Activated CD4-positive, alpha-beta T cell treated with anti-CD3 and anti-CD28 coated beads, Interleukin-2, amount 50 U/mL, for 1 hour (primary cell): ENCODE data around the gene KIF6.

Experiments
- DNase-seq: peaks from one replicate; pipeline ENCODE4 v3.0.0-alpha.2; 2020

KIF6 gene

DNA sequence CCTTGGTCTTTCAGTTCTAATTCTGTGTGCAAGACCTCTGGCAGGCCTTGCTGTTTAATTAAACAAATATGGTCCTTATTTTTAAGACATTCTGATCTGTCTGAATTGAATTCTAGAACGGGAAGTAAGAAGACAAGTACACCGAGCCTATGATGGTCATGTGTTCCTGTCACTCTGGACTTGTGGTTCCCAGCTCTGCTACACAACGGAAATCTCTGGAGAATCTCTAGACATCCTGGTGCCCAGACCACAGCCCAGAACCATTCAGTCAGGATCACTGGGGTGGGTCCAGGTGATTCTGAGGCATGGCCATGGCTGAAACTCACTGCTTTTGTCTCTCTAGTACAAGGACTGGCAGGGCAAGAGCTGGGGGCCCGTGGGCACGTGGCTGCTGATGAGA, 386.8 kb downstream of the KIF6 start:
- no peak for DNase-seq

DNA sequence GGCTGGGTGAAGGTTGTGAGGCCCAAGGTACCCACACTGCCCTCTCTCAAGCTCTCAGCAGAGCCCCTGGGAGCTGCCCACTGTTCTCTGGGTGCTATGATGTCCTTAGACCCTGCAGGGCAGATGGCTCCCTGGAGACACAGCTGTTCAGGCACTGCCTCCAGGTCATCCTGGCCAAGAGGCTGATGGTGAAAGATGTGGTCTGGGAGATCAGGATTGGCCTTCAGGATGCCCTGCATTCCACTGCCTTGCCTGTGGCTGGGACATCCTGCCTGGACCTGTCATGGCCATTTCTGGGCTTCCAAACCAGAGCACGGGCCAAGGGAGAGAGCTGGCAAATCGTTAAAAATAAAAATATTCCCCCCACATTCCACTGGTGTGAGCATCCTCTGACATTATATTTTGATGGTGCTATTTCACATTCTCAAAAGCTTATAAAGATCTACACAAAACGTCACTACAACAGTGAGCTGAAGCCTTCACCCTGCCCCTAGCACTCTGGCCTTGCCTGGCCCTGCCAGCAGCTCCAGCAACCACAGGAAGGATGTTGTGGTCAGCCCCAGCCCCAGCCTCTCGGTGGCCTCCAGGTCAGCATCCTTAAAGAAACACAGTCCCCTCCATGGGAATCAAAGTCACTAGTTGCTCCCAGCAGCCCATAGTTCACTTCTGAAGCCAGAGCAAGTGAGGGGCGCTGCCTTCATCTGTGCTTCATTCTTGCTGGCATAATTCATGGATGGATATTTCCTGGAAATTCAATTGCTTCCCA, 389.2 kb downstream of the KIF6 start:
- DNase-seq: no peak

DNA sequence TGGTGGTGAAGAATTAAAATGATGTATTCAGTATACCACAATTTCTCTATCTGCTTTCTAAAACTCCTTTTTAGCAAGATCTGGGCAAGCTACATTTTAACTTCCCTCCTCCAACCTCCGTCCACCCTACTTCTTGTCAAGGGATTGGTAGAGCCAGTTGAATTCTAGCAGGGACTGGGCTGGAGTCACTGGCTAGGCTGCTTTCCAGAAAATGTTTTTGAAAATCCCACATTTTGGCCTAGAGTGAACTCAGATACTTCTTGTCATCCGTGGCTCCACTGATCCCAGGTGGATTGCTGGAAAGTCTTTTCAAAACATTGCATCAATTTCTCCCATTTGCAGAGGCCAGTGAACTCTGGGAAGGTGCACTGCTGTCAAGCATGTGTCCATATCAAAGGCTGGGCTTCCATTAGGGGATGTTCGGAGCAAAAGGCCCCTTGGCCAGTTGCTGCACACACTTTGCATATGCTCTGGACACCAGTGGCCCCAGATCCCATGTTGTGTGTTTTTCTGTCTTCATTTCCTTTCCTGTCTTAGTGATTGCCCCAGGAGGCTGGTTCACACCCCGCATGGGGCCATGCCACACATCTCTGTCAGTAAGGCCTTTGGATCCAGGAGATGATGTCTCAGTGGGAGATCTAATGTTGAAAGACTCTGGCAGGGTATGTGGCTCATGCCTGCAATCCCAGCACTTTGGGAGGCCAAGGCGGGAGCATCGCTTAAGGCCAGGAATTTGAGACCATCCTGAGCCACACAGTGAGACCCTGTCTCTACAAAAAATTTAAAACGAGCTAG, 391.4 kb downstream of the KIF6 start:
- DNase-seq: no peak

DNA sequence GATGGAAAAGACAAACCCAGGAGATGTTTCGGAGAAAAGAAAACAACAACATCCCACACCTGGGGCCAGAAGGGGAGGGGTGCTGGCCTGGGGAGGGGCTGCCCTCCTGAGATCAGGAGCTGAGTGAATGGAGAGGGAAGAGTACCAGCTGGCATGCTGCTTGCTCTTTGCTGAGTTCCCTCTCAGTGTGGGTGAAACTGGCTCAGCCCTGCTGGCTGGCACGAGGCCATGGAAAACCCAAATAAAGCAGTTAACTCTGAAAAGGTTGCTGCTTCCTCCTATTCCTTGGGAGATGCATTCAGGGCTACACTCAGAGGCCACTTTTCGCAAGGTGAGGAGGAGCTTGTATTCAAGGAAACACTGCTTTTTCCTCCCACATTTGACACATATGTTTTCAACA, 394.7 kb downstream of the KIF6 start:
- no peak for DNase-seq

DNA sequence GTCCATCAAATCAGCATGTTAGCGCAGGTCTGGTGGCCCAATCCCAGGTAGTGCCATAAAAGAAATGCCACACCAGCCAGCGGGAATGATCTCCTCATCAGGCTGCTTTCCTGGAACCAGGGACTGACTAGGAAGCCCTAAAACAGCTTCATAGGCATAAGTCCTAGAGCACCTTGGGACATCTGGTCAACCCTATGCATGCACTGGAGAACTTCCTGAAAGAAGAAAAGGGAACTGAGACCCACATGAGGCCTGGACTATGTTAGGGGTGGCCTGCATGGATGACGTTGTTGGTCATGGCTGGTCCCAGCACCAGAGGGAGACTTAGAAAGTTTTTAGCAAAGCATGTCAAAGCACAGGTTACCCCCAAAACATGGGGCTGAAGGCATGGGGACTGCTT, 395.2 kb downstream of the KIF6 start:
- DNase-seq: no peak

DNA sequence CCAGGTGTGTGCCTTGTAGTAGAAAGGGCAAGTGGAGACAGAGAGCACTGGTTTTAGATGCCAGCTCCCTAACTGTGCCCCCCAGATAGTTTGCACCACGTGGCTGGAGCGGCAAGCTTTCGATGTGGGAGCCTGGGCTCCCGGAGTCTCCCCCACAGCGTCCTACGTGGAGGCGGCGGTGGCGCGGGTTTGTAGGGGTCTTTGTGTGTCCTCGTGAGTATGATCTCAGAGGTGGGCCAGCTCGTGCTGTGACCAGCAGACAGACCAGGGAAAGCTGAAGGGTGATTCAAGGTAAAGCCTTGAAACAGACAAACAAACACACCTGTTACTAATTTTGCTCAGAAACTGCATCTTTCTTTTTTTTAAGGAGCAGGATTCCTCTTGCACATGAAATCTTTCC, 397.1 kb downstream of the KIF6 start:
- DNase-seq: no peak

DNA sequence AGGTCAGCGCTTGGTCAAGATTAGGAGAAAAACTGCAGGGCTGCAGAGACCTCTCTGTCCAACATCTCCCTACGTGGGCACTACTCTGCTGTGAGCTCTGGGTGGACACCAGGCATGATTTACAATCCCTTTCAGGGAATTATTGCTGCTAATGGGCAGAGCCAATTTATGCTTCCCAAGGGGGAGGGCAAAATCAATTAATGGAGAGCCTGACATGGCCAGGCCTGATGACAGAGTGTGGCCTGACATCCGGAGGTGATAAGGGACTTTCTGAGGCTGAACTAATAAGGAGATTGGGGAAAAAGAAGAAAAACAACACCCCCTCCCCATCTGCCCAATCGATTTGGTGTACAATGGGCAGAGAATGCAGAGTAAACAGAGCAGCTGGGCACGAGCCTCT, 397.7 kb downstream of the KIF6 start:
- DNase-seq: no peak

DNA sequence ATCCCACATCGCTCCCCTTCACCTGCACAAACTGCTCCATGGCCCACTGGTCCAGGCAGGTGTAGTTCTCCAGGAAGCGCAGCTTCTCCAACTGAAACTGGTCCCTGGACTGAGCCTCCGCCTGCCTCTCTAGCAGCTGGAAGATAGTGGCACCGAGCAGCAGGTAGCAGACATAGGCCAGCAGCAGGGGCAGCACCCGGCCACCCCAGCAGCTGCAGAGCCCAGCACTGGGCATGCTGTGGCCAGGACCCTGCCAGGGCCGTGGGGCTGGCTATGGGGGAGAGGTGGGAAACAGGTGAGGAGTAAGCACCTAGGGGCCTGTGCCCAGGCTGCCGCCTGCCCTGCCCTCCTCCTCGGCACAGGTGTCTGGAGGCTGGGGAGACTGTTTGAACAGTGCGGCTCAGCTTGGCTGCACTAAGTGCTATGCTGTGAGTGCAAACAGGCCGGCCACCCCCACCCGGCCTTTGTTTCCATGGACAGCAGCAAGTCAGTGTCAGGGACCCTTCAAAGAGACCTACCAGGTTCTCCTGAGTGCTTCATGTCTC, 402.8 kb downstream of the KIF6 start, which contains the start of gene KCNK16:
Gene KCNK16 (minus strand): TSS at position 397 of the 545 bp plus-strand sequence. CDS start 162 bp downstream, at position 235.
- no peak for DNase-seq

DNA sequence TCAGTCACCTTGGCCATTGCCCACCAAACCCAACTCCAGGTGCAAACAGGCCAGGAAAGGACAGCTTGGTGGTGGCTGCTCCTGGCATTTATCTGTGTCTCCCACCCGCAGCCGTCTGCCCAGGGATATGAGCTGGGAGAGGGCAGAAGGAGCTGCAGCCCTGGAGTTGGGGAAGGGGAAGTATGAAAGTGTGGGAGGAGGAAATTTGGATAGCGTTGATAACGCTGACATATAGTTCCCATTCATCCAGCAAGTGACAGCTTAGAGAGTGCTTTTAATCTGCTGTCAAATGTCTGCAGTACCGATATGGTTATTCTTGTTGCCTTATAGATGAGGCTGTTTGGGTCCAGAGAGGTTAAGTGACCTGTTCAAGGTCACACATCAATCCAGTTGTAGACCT, 403.4 kb downstream of the KIF6 start:
- no peak for DNase-seq

DNA sequence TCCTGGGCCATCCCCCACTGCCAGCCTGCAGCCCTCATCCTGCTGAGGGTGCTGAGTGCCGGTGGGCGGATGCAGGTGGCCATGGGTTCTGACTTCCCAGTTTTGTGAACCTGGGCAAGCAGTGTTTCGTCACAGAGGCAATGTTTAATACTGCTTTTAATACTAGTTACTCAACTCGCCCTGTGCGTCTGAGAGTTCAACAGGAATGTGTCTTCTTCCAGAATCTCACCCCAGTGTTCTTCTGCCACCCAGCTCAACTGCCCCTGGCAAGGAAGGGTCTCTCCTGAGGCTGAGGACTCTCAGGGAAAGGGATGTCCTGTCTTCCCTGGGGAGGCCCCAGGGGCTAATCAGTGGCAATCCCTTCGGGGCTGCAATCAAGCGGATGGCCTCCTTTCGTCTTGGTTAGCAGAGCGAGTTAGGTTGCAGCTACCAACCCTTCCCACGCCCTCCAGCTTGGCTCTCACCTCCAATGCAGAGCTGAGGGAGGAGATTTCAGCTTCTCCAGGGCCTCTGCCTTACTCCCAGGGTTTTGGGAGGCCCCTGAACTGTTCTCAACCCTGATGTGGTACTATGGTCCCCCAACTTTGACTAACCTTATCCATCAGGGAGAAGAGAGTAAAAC, 404.7 kb downstream of the KIF6 start:
- no peak for DNase-seq

DNA sequence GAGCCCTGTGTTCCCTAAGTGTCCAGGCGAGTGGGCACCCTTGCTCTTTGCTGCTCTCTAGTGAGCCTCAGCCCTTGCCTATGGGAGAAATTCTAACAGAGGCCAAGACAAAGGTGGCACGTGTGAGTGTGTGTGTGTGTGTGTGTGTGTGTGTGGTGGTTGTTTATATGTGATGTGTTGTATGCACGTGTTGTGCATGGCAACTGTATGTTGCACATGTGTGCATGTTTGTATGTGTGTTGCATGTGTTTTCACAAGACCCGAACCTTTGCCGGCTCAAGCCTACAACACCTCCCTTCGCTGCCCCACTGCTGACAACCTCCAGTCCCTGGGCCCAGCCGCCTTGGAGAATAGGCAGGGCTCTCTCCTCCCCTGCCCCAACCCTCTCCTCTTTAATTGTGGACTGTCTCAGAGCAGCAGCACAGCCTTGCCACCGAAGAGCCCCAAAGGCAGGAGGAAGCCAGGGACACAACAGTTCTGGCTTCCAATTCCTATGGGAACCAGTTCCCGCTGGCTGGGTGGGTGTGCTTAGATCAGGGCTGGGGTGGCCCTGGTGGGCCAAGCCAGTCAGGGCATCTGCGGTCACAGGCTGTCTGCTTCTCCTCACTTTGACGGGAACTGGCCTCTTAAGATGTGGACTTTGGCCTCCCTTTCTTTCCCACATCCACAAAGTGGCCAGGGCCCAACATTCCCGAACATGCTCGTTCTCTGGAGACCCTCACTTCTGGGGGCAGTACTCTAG, 405.4 kb downstream of the KIF6 start:
- DNase-seq: no peak

DNA sequence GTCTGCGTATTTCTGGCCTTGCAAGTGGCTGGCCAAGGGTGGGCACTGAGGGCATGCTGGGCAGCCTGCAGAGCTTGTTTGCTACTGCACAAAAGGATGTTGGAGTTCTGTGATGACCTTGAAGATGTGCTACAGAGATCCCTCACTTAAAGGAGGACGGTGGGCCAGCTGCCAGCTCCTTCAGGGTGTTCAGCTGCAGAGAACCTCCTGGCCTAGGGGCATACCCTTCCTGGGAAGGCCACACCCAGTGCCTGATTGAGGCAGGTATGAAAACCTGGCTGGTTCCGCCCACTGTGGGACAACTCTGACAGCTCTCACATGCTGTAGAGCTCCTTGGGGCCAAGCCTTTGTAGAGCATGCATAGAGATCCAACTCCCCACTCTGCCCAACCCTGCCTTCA, 408.0 kb downstream of the KIF6 start:
- no peak for DNase-seq

DNA sequence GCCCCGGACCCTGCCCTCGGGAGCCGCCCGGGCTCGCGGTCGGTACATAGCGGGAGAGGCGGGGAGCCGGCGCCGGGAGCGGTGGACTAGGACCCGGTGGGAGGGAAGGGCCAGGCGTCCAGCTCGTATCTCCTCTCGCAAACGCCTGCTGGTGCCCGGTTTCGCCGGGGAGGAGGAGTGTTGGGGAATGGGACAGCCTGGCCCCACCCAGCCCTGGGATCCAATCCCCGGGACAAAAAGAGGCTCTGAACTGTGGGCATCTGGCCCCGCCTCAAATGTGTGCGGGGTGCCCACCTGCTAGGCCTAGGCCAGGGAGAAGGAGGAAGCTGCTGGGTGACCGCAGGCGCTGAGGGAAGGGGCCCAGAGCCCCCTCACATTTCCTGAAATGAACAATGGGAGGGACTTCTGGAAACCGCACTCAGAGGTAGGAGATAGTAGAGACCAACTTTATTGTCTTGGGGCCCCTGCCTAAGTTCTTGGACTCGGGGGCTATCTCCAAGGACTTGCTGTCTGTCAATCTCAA, 410.9 kb downstream of the KIF6 start, which contains the start of gene KCNK17:
Gene KCNK17 (minus strand): TSS at position 147 of the 523 bp plus-strand sequence. CDS start 99 bp downstream, at position 48.
- DNase-seq: no peak

DNA sequence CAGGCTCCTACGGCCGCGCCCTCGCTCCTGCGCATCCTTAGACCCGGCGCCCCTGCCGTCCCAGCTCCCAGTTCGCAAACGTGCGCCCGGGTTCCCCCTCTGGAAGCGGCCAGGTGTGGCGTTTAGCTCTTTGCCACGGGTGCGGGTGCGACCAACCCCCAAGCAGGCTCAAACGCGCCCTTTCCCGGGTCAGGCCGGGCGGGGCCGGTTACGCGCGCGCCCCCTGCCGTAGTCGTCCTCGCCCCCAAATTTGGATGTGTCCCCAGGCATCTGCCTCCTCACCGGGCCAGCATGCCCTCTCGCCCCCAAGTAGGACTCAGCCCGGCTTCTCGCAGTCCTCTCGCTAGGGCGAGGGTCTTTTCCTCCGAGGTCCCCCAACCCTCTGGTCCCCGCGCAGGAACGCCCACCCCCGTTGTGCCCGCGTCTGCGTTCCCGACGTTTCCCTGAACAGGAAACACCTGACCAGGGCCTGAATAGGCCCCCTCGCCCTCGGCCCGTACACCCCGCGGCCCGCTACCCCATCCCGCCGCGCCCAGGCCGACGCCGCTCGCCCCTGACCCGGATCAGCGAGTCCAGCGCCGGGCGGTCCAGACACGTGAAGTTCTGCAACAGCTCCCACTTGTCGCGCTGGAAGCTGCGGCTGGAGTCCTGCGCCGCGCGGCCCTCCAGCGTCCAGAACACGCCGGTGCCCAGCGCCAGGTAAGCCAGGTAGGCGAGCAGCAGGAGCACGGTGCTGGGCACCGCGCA, 411.5 kb downstream of the KIF6 start:
- DNase-seq: no peak

DNA sequence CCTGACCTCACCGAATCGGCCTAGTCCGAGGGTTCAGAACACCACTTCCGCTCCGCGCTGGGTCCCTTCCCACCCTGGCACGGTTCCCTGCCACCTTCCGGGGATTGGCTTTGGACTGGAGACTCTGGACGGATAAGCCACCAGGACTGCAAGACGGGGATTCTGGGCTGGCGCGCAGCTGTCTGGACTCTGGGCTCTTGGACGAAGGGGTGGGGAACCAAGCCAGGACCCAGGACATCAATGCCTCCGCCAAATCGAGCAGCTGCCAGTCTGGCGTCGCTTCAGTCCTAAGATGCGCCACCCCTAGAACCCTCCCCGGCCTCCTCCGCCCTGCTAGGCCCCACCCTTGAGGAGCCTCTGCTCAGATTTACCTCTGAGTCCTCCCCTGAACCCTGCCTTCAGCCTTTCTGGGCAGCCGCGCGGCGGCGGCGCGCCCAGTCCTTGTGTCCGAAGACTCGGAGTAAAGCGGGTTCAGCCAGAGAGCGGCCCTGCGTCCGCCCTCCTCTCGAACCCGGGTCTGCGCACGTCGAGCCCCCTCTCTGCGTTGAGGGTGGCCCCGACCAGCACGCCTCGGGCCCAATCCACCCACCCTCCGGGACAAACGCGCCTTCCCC, 412.2 kb downstream of the KIF6 start:
- DNase-seq: no peak

DNA sequence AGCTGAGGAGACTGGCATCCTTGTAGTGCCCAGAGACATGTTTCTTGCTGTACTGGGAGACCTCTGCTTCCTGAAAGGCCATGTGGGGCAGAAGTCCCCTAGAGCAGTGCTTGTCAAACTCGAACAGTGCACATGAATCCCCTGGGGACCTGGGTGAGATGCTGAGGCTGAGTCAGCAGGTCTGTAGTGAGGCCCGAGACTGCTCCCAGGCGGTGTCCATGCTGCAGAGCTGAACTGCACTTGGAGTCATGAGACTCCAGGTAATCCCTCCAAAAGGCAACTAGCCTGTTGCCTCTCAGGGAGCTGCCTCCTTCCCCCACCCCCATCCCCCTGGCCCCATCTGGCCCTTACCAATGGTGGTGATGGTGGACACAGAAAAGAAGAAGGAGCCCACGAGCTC, 414.7 kb downstream of the KIF6 start:
- no peak for DNase-seq

DNA sequence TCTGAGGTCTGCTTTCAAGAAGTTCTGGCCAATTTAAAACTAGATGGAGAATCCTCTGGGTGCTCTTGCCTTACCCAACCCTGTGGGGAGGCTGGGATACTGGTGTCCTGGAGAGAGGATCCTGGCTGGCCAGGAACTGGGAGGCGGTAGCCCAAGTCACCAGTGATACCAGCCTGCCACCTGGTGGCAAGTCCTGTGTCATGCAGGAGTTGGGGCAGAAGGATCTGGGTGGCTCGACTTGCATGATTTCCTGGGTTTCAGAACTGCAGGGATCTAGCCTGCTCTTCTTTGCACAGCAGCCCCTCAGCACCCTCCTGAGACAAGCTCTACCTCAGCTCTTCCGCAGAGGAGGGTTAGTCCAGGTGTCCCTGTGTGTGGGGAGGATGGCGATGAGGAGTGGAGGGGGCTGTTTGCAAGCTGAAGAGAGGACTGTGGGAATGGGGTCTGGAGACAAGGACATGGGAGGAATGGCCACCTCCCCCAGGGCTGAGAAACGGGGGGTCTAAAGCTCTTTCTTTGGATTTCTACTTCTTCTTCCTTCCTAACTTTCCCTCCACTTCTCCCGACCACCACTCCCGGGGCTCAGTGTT, 415.2 kb downstream of the KIF6 start:
- peak; percentile 57 for DNase-seq

DNA sequence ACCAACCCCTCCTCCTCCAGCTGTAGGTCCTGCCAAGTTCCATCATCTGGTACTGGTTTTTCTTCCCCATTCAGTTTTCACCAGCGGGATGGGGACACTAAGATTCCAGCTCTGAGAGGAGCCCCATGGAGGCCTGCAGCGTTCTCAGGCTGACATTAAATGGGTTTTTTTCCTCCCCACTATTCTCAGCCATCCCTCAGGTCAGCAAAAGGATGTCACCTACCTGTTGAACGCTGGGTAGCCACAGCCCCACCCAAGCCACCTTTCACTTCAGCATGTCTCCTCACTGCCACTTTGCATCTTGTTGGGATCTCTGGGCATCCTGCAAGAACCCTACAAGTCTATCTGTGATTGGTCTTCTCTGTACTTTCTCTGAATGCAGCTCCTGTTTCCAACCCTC, 417.7 kb downstream of the KIF6 start:
- no peak for DNase-seq

DNA sequence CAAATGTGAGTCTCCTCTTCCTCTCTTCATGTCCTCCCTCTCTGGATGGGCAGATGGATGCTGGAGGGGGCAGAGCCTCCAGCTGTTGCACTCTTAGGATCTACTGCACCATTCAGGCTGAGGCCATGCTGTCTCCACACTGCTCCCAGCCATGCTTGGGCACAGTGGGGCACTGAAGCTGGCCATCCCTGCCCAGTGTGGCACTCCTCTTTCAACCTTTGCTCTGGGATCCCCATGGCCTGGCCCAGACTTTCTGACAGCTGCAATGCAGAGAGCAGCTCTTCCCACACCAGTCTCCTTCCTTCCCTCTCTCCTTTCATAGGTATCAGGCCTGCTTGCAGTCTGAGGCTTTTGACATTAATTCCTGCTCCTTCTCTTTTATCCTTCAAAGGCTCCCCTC, 420.3 kb downstream of the KIF6 start:
- no peak for DNase-seq

DNA sequence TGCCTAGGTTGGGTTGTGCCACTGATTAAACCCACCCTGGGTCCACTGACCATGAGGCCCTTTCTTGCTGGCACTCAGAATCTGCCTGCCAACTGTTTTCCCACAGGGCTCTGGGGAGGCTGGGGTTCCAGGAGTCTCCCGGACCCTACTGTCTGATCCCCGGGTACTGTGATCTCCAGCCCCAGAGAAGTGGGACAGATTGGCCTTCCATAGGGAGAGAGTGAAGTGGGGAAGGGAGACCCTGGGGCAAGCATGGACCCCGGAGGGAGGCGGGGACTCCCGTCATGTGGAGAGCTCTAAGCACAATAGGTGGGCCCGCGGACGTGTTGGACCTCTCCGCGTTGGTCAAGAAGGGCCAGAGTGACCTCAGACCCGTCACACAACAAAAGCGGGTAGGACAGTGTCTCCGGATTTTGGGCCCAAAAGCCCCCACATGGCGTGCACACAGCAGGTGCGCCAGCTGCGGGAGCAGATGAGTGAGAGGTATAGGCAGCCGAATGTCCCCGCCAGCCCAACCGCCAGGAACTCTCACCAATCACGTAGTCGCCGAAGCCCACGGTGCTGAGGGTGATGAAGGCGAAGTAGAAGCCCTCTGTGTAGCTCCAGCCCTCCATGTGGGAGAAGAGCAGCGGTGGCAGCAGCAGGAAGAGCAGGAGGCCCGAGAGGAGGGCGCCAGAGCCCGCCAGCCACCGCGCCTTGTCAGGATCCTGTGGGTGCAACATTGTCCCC, 421.6 kb downstream of the KIF6 start:
- no peak for DNase-seq
